Inferior parietal cortex (tissue), 1 donor: ENCODE measurements around the gene ADGB.

ENCODE experiments used
- DNase-seq: peaks from one replicate; pipeline ENCODE4 v3.0.0-alpha.2; 2016; ENCODE audit errors: extremely low spot score

The ADGB gene

DNA sequence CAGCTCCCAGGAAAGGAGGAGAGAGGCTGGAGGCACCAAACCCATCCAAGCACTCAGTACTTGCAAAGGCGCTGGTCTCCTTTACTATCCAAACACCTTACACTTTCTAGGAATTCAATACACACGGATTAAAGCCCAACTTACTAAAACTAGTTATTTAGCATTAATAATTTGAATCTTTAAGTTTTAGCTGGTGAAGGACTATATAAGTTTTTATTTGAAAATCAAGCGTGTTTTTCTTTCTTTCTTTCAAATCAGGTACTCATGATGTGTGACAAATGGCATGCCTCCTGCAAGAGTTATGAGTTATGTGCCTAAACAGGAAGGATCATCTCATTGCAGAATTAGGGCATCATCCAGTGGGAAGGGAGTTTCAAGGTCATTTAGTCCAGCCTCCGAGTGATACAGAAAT is 263.7 kb downstream of the ADGB start:
- no peak for DNase-seq

DNA sequence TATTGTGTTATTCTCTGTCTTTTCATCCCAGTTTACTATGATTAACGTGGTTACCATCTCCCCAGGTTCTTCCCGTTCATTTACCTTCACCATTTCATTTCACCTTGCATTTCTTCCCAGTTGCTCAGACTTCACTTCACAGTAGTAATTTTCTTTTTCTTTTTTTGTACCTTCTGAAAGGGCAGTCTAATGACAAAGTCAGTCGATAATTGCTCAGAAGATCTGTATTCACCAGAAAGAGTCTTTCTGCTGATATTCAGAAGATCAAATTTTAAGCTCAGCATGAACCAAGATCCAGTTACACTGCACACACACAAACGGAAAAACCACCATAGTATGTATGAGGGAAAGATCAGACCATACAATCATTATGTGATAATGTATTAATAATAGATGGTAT is 265.5 kb downstream of the ADGB start:
- no peak for DNase-seq

DNA sequence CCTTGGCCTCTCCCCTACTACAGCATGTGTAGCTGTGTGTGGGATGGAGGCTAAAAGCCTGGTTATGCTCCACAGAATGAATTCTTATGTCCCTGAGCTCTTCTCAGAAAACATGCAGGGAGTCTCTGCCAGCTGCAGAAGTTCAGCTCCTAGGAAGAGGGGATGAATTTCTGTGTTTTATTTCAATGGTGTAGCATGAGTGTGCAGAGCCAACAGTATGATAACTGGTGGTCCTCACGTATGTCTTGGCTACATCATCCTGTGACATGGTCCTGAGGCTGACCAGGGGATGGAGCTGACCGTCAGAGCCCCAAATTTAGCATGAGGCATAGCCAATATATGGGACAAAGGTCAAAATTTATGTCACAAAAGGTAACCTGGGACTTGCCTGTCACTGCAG is 266.1 kb downstream of the ADGB start:
- DNase-seq, result no peak
